HepG2 (cell line): ENCODE measurements around the gene FOXR1. TPM values are rescaled to one million over a fixed set of nuclear protein-coding genes. Genes with fewer than 3 reads are reported as not detected.

Source experiments
- CCDC6 ChIP-seq: sonication (generic); formaldehyde crosslinking; IDR thresholded peaks from 2 replicates; pipeline ENCODE4 v1.8.1; 2022; ENCODE audit warnings: mild to moderate bottlenecking, missing genetic modification reagents, moderate library complexity
- CEBPB ChIP-seq: IDR thresholded peaks from 2 replicates; pipeline ENCODE4 v1.6.1; 2011; ENCODE audit warnings: low read depth, low read length, improper control_type of control experiment, borderline replicate concordance
- CHD2 ChIP-seq: IDR thresholded peaks from 2 replicates; pipeline ENCODE4 v1.6.1; 2011; ENCODE audit warnings: low read depth, low read length, improper control_type of control experiment
- DMAP1 ChIP-seq: IDR thresholded peaks from 2 replicates; pipeline ENCODE4 v1.6.1; 2016
- GABPB1 ChIP-seq: IDR thresholded peaks from 2 replicates; pipeline ENCODE4 v1.6.1; 2016; ENCODE audit warnings: mild to moderate bottlenecking, missing genetic modification reagents, moderate library complexity, missing compliant biosample characterization
- GMEB2 ChIP-seq: IDR thresholded peaks from 2 replicates; pipeline ENCODE4 v1.6.1; 2016; ENCODE audit warnings: missing biosample characterization, missing genetic modification reagents, low read depth
- ISL2 ChIP-seq: sonication (generic); formaldehyde crosslinking; IDR thresholded peaks from 2 replicates; pipeline ENCODE4 v1.5.0; 2020; ENCODE audit warnings: missing genetic modification reagents
- NAIF1 ChIP-seq: sonication (generic); formaldehyde crosslinking; IDR thresholded peaks from 2 replicates; pipeline ENCODE4 v1.5.0; 2020; ENCODE audit warnings: mild to moderate bottlenecking, missing genetic modification reagents, borderline replicate concordance
- NFE2 ChIP-seq: sonication (generic); formaldehyde crosslinking; IDR thresholded peaks from 2 replicates; pipeline ENCODE4 v1.4.0; 2020; ENCODE audit warnings: missing genetic modification reagents
- RFX5 ChIP-seq: IDR thresholded peaks from 2 replicates; pipeline ENCODE4 v1.6.1; 2011; ENCODE audit warnings: low read depth, low read length, improper control_type of control experiment
- ZFP82 ChIP-seq: sonication (generic); formaldehyde crosslinking; IDR thresholded peaks from 2 replicates; pipeline ENCODE4 v1.5.1; 2020; ENCODE audit warnings: mild to moderate bottlenecking, missing genetic modification reagents, borderline replicate concordance
- ZNF382 ChIP-seq: sonication (generic); formaldehyde crosslinking; IDR thresholded peaks from 2 replicates; pipeline ENCODE4 v1.5.0; 2020; ENCODE audit warnings: missing genetic modification reagents, mild to moderate bottlenecking, borderline replicate concordance
- ZNF614 ChIP-seq: IDR thresholded peaks from 2 replicates; pipeline ENCODE4 v1.6.1; 2018; ENCODE audit warnings: missing biosample characterization, missing genetic modification reagents, inconsistent platforms, borderline replicate concordance
- polyA plus RNA-seq, 8 experiments: library from polyadenylated mRNA; depleted of rRNA in 3 of 8; stranded (reverse) in 7 of 8; unstranded in 1 of 8; fragments of >200 nt; fragmentation: Illumina TruSeq in 4 of 8; extraction: Trizol in 4 of 8; gene quantifications; 2 replicates each; pipeline versions ENCODE4 v1.2.1 to v1.2.3, GENCODE V29; 2011 to 2016; ENCODE audit warnings: low read depth in 4 of 8, missing spikeins in 1 of 8, mixed read lengths in 1 of 8; ENCODE audit not compliant: insufficient read depth in 1 of 8
- total RNA-seq, 5 experiments: library from RNA; depleted of rRNA; stranded (reverse); fragments of >200 nt; fragmentation: Illumina TruSeq; extraction: Trizol; gene quantifications; 2 replicates each; pipeline ENCODE4 v1.2.3, GENCODE V29; 2016; ENCODE audit warnings: low read depth in 1 of 5
- TF ChIP-seq, protein P1 (sequence below): sonication (generic); formaldehyde crosslinking; IDR thresholded peaks from 2 replicates; pipeline ENCODE4 v1.4.0; 2020; ENCODE audit warnings: missing genetic modification reagents
- TF ChIP-seq, protein P2 (sequence below): sonication (generic); formaldehyde crosslinking; IDR thresholded peaks from 2 replicates; pipeline ENCODE4 v1.4.0; 2020; ENCODE audit warnings: mild to moderate bottlenecking, missing genetic modification reagents

The FOXR1 gene
- total and polyA plus RNA-seq, 2 of the 13 experiments (the other 11 are each of a cell fraction or from before 2014, with no cell fraction given), result not detected

DNA sequence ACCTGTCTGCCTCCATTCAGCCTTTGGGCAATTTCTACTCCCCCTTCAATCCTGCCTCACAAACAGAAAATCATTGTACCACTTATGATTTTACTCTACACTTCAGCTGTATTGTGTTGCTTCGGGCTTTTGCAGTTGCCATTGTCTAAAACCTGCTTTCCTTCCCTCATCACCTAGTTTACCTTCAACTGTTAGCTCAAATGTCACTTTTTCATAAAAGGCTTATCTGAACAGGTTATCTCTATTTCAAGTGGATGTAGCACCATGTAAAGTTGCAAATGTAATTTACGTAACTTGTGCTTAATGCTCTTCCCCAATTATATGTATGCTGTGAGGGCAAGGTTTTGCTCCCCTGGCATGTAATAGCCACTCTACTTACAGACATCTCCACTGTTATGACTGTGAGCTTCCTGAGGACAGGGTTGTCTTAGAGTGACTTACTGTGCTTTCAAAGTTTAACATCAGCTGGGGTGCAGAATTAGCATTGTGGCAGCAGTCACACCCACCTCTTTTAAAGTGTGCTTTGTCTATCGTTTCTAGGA lies 41.1 kb downstream of the FOXR1 start (continued):
- TF ChIP-seq GMEB2 (CRISPR knock-in tag), result no peak
- no peak for TF ChIP-seq ZNF382
- no peak for TF ChIP-seq ZNF614 (CRISPR knock-in tag)
- TF ChIP-seq DMAP1 (CRISPR knock-in tag), result no peak
- TF ChIP-seq ISL2 (CRISPR knock-in tag), result no peak
- TF ChIP-seq RFX5, result no peak
- TF ChIP-seq NFE2 (CRISPR knock-in tag), result no peak
- TF ChIP-seq NAIF1 (CRISPR knock-in tag), result no peak
- TF ChIP-seq GABPB1 (CRISPR knock-in tag), result no peak
- TF ChIP-seq, protein P1, sequence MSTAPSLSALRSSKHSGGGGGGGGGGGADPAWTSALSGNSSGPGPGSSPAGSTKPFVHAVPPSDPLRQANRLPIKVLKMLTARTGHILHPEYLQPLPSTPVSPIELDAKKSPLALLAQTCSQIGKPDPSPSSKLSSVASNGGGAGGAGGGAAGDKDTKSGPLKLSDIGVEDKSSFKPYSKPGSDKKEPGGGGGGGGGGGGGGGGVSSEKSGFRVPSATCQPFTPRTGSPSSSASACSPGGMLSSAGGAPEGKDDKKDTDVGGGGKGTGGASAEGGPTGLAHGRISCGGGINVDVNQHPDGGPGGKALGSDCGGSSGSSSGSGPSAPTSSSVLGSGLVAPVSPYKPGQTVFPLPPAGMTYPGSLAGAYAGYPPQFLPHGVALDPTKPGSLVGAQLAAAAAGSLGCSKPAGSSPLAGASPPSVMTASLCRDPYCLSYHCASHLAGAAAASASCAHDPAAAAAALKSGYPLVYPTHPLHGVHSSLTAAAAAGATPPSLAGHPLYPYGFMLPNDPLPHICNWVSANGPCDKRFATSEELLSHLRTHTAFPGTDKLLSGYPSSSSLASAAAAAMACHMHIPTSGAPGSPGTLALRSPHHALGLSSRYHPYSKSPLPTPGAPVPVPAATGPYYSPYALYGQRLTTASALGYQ (CRISPR knock-in tag), result no peak
- no peak for TF ChIP-seq CHD2
- no peak for TF ChIP-seq CCDC6 (CRISPR knock-in tag)
- no peak for TF ChIP-seq CEBPB
- TF ChIP-seq, protein P2, sequence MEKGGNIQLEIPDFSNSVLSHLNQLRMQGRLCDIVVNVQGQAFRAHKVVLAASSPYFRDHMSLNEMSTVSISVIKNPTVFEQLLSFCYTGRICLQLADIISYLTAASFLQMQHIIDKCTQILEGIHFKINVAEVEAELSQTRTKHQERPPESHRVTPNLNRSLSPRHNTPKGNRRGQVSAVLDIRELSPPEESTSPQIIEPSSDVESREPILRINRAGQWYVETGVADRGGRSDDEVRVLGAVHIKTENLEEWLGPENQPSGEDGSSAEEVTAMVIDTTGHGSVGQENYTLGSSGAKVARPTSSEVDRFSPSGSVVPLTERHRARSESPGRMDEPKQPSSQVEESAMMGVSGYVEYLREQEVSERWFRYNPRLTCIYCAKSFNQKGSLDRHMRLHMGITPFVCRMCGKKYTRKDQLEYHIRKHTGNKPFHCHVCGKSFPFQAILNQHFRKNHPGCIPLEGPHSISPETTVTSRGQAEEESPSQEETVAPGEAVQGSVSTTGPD (CRISPR knock-in tag), result no peak
- TF ChIP-seq ZFP82 (CRISPR knock-in tag), result no peak
